ENCODE results near the gene CNGA4.
A peak's percentile ranks its signal among the peaks of the same experiment; 100 is the strongest.
"Not testable (repeated sequence)": the region's sequence is repeated elsewhere in the genome, so short reads cannot be mapped to it uniquely, and the experiment has no call there.

CNGA4 gene

GRCh38 chr11:6225896-6226295 lies 13.0 kb upstream of the CNGA4 start:
- no peak for DNase-seq (ENCODE audit: low spot score)

DNA sequence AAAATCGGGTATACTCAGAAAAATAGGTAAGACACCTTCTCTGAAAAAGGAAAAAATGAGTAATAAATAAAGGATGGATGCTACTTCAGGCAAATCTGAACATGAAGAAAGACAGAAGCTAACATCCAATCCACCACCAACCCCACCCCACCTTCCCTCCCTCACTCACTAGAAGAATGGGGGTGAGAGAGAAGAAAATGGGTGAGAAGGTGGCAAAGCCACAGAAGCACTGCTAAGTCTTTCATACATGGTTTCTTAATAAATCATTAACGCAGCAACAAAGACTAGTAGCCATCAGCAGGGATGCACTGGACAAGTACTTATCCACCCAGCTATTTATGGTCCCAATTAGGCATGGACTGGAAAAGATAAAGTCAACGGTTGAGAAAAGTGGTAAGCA lies 10.4 kb upstream of the CNGA4 start:
- no peak for DNase-seq (ENCODE audit: low spot score)

- no peak for DNase-seq (ENCODE audit: low spot score)
Observed at GRCh38 chr11:6229911-6230310, 9.0 kb upstream of the CNGA4 start.

DNA sequence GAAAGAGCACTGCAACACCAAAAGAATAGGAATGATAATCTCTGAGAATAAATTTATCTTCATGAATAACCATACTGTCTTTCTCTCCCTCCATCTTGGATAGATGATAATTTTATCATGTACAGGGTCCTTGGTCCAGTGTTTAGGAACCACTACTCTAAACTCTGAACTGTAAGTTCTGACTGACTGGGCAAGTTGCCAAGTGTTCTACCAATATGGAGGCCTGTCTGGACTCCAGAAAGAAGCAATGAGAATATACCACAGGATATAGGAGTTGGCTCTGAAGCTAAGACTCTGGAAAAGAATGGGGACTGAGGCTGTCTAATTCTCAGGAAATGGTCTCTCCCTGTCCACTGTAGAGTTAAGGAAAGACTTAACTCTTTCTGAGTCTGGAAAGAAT lies 6.0 kb upstream of the CNGA4 start:
- no peak for DNase-seq (ENCODE audit: low spot score)

GRCh38 chr11:6233984-6234386 lies 4.9 kb upstream of the CNGA4 start:
- DNase-seq (ENCODE audit: low spot score), result no peak

DNA sequence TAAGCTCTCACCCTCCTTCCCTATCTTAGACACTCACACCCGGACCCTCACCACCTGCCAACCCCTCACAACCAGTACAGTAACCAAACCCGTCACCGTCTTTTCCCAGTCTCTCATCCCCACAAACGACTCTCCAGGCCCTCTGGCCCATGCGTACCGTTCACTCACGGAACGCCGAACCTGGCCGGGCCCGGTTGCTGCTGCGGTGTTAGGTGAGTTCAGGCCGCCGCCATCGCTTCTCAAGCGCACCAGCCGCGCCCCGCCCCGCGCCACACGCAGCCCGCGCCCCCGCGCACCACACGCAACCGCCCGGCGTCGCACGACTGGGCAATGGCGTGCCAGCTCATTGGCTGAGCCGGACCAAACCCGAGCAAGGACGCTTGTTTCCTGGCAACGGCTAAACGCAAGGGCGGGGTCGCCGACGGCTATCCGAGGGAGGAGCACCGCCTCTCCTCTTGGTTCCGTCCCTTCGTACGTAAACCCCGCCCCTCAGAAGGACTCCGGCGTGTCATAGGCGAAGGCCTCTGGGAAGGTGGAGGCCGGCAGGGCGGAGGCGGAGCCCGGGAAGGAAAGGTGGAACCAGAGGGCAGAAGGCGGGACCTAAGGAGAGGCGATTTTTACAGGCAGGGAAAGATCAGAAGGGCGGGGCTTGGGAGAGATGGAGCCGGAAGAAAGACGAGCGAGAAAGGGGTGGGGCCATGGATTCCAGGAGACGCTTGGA lies 4.3 kb upstream of the CNGA4 start, which contains the start of gene FHIP1B:
TSS of gene FHIP1B (minus strand) at position 250 of the 721 bp plus-strand sequence. CDS start 10,120 bp downstream, outside the sequence.
- DNase-seq (ENCODE audit: low spot score), result peak; percentile 98

- no peak for DNase-seq (ENCODE audit: low spot score)
Observed at GRCh38 chr11:6237266-6237665, 1.6 kb upstream of the CNGA4 start.

- no peak for DNase-seq (ENCODE audit: low spot score)
Observed at GRCh38 chr11:6237761-6238302, 1.1 kb upstream of the CNGA4 start.

DNA sequence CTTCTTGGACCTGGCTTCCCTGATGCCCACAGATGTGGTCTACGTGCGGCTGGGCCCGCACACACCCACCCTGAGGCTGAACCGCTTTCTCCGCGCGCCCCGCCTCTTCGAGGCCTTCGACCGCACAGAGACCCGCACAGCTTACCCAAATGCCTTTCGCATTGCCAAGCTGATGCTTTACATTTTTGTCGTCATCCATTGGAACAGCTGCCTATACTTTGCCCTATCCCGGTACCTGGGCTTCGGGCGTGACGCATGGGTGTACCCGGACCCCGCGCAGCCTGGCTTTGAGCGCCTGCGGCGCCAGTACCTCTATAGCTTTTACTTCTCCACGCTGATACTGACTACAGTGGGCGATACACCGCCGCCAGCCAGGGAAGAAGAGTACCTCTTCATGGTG lies 1.2 kb downstream of the CNGA4 start:
- DNase-seq (ENCODE audit: low spot score), result no peak

GRCh38 chr11:6240781-6241180 lies 1.9 kb downstream of the CNGA4 start:
- no peak for DNase-seq (ENCODE audit: low spot score)

- no peak for DNase-seq (ENCODE audit: low spot score)
Observed at GRCh38 chr11:6241316-6241715, 2.4 kb downstream of the CNGA4 start.

- DNase-seq (ENCODE audit: low spot score), result no peak
Observed at GRCh38 chr11:6245536-6245935, 6.6 kb downstream of the CNGA4 start.

- DNase-seq (ENCODE audit: low spot score), result no peak
Observed at GRCh38 chr11:6248248-6248647, 9.4 kb downstream of the CNGA4 start.

DNA sequence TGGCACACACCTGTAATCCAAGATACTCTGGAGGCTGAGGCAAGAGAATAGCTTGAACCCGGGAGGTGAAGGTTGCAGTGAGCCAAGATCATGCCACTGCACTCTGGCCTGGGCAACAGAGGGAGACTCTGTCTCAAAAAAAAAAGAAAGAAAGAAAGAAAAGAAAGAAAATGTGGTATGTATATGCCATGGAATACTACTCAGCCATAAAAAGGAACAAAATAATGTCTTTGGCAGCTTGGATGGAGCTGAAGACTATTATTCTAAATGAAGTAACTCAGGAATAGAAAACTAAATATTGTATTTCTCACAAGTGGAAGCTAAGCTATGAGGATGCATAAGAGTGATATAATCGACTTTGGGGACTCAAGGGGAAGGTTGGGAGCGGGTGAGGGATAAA lies 10.0 kb downstream of the CNGA4 start:
- DNase-seq (ENCODE audit: low spot score), result not testable (repeated sequence)

DNA sequence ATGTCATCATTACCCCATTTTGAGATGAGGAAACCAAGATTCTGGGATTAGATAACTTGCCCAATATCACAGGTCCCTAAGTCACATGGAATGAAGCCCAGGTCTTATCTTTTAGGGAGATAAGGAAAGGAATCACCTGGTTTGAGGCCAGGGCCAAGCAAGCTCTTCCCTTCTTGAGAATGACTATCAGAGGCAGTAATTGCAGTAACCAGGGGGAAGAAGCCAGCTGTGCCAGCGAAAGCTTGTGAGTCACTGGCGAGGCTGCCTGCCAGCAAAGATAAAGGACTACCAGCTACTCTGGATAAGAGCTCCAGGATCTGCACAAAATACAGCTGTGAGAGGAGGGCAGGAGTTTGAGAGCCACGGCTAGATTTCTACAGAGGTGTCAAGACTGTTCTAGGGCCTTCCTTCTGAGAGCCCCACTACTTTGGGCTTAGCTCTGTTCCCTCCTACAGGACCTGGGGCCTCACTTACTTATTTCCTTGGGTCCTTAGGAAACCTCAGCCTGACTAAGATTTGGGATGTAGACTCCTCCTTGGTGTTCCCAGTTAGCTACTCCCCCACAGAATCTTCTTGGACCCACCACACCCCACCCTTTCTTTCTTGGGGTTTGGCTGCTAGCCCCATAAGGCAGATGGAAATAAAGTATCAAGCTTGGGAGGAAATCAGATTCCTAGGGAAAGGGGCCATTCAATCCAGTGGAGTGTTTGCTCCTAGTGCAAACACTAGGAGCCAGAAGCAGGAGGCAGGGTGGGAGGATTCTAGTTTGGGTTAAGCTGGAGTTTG lies 11.1 kb downstream of the CNGA4 start:
- DNase-seq (ENCODE audit: low spot score), result peak; percentile 74

DNA sequence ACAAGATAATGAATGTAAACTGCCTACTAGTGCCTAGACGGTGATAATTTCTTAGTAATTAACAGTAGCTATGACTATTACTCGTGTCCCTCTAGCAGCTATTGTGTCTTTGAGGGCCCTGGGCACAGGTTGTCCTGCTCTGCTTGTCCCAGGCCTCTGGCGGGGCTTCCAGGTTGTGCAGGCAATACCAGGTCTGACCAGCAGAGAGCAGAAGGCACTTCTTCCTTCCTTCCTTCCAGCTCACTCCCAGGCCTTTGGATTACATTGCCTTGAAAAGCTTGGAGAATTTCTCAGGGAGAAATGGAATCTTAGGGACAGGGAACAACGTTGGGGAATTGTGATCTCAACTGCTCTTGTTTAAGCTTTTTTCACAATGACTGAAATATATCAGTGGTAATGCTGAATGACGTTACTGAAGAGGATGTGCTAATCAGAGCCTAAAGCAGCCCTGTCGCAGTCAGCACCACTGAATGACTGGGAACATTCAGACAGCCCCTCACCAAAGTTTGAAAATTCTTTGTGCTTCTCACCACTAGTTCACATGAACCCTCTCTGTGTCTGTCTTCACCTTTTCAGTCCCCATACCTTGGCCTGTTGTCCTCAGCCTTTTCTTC lies 12.3 kb downstream of the CNGA4 start:
- peak; percentile 84 for DNase-seq (ENCODE audit: low spot score)

- no peak for DNase-seq (ENCODE audit: low spot score)
Observed at GRCh38 chr11:6251990-6252473, 13.1 kb downstream of the CNGA4 start.

DNA sequence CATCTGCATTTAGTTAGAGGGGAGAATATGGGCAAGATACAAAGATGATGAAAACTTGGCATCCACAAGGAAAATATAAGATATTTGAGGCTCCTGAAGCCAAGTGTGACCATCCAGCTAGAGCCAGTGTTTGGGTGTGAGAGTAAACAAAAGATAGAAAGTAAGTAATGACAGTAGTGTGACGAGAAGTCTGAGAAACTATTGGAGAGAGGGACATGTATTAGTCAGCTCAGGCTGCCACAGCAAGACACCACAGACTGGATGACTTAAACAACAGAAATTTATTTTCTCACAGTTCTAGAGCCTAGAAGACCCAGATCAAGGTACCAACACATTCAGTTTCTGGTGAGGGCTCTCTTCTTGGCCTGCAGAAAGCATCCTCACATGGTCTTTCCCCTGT lies 14.3 kb downstream of the CNGA4 start:
- no peak for DNase-seq (ENCODE audit: low spot score)

- DNase-seq (ENCODE audit: low spot score), result no peak
Observed at GRCh38 chr11:6258141-6258540, 19.3 kb downstream of the CNGA4 start.

DNA sequence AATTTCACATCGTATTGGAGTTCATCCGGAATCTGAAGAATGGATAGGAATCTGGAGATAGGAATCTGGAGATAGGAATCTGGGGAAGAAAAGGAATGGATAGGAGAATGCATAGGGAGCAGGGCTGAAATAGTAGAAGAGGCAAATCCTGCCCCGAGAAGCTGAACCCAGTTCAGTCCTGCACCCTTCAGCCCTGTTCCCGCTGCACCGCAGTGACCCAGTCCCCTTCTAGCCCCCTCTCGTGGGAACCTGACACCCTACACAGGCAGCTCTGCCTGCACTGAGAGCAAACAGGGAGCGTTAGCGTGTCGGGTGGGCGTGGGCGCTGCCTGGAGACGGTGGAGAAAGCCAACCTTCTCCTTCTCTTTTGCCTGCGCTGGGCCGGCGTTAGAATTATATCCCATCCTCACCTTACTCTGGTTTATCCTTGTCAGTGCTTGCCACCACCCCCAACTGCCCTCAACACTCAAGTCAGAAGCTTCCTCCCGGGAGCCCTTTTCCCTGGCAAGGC lies 19.7 kb downstream of the CNGA4 start:
- no peak for DNase-seq (ENCODE audit: low spot score)

DNA sequence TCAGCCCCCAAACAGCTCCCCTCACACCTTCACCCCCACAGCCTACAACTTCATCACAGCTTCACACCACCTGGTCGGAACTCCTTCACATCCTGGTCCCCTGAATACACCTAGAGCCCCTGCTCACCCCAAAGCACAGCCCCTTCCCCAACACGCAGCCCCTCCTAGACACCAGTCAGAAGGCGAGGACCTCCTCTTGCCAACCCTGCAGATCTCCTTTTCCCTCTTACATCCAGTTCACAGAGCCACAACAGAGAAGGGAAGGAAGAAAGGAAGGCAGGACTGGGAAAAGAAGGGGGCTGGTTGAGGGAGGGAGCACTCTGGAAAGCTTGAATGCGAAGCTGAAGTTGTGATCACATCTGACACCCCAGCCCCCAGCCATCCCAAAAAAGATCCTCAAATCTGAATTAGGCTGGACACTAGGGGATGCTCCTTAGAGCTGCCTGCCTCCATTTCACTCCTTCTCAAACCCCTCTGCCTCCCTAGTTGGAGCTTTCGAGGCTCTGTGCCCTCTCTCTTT lies 21.4 kb downstream of the CNGA4 start:
- DNase-seq (ENCODE audit: low spot score), result no peak

- DNase-seq (ENCODE audit: low spot score), result no peak
Observed at GRCh38 chr11:6263662-6264061, 24.8 kb downstream of the CNGA4 start.

Measured in AG08396 (cell line).